Neural crest cell (in vitro differentiated cells): Measurements from ENCODE around the gene MICALL1. TPM values are rescaled to one million over a fixed set of nuclear protein-coding genes. Genes with fewer than 3 reads are reported as not detected.

Experiments used
- DNase-seq: peaks from one replicate; pipeline ENCODE4 v3.0.0; 2021; ENCODE audit warnings: low read depth, mixed read lengths, low spot score
- H3K27ac Mint-ChIP-seq: one replicate; pipeline ENCODE4 v1.8.0; 2021; ENCODE audit warnings: mild to moderate bottlenecking, mixed read lengths; ENCODE audit not compliant: unreplicated experiment
- H3K27me3 Mint-ChIP-seq: 2 replicates; pipeline ENCODE4 v1.8.0; 2021; ENCODE audit warnings: low read depth, mild to moderate bottlenecking, mixed read lengths
- H3K36me3 Mint-ChIP-seq: 2 replicates; pipeline ENCODE4 v1.8.0; 2021; ENCODE audit warnings: low read depth, mild to moderate bottlenecking, mixed read lengths
- H3K4me1 Mint-ChIP-seq: 2 replicates; pipeline ENCODE4 v1.8.0; 2021; ENCODE audit warnings: mixed read lengths
- H3K4me3 Mint-ChIP-seq: one replicate; pipeline ENCODE4 v1.8.0; 2021; ENCODE audit warnings: mild to moderate bottlenecking, mixed read lengths
- H3K9me3 Mint-ChIP-seq: 2 replicates; pipeline ENCODE4 v1.8.0; 2021; ENCODE audit warnings: mixed read lengths
- CTCF ChIP-seq: fragments of 200-600 bp; sonication (generic); conservative IDR thresholded peaks from 2 replicates; pipeline ENCODE4 v1.5.0; 2021; ENCODE audit warnings: antibody characterized with exemption, mild to moderate bottlenecking
- total RNA-seq: library from RNA; stranded (reverse); gene quantifications from 2 replicates; pipeline ENCODE4 v1.2.1, GENCODE V29; 2021

The MICALL1 gene
- total RNA-seq, 1 donor from 2014 or later = 49.1 TPM

GRCh38 chr22:37981282-37982011 is 75.3 kb downstream of the MICALL1 start:
- H3K9me3 Mint-ChIP-seq = no peaks in the 10 kb centered on the region
- DNase-seq = no peak
- peak overlapping the region; percentile 91 for H3K4me3 Mint-ChIP-seq
- TF ChIP-seq CTCF = no peak
- H3K36me3 Mint-ChIP-seq = peaks cover 37% of the 10 kb centered on the region
- H3K27ac Mint-ChIP-seq = peak overlapping the region; percentile 95
- H3K27me3 Mint-ChIP-seq = peaks cover 60% of the 10 kb centered on the region
- peaks cover 42% of the 10 kb centered on the region for H3K4me1 Mint-ChIP-seq

GRCh38 chr22:37982151-37982785 is 76.2 kb downstream of the MICALL1 start:
- no peak for DNase-seq
- no peaks in the 10 kb centered on the region for H3K9me3 Mint-ChIP-seq
- H3K27me3 Mint-ChIP-seq = peaks cover 57% of the 10 kb centered on the region
- H3K4me1 Mint-ChIP-seq = peaks cover 41% of the 10 kb centered on the region
- peak overlapping the region; percentile 91 for H3K4me3 Mint-ChIP-seq
- TF ChIP-seq CTCF = no peak
- peak overlapping the region; percentile 95 for H3K27ac Mint-ChIP-seq
- peaks cover 32% of the 10 kb centered on the region for H3K36me3 Mint-ChIP-seq

GRCh38 chr22:37982938-37983859 is 77.1 kb downstream of the MICALL1 start:
- Mint-ChIP-seq H3K4me3 (peak overlapping the region; percentile 91), H3K27ac (peak overlapping the region; percentile 95), H3K4me1 (peaks cover 38% of the 10 kb centered on the region), H3K36me3 (peaks cover 32% of the 10 kb centered on the region), H3K9me3 (no peaks in the 10 kb centered on the region), H3K27me3 (peaks cover 54% of the 10 kb centered on the region)
- TF ChIP-seq CTCF = peak; percentile 71
- DNase-seq = peak; percentile 57

- peaks cover 50% of the 10 kb centered on the region for H3K27me3 Mint-ChIP-seq
- peak within 1 kb of the TSS; percentile 92 for H3K4me3 Mint-ChIP-seq
- peaks cover 42% of the 10 kb centered on the region for H3K4me1 Mint-ChIP-seq
- H3K27ac Mint-ChIP-seq = peak within 1 kb of the TSS; percentile 95
- peaks cover 27% of the 10 kb centered on the region for H3K36me3 Mint-ChIP-seq
- TF ChIP-seq CTCF = no peak
- H3K9me3 Mint-ChIP-seq = no peaks in the 10 kb centered on the region
- DNase-seq = peak; percentile 61
These were observed 78.0 kb downstream of the MICALL1 start, which contains the start of gene SOX10 for GRCh38 chr22:37983860-37984791. Gene SOX10 (minus strand): TSS chr22:37984555. CDS start chr22:37983784, 771 bp downstream.
